ENCODE results near the gene ANKRD50. TPM values are rescaled to one million over a fixed set of nuclear protein-coding genes. Genes with fewer than 3 reads are reported as not detected.

ANKRD50 gene
- total RNA-seq, 1 donor from 2014 or later, result 77.3 TPM

DNA sequence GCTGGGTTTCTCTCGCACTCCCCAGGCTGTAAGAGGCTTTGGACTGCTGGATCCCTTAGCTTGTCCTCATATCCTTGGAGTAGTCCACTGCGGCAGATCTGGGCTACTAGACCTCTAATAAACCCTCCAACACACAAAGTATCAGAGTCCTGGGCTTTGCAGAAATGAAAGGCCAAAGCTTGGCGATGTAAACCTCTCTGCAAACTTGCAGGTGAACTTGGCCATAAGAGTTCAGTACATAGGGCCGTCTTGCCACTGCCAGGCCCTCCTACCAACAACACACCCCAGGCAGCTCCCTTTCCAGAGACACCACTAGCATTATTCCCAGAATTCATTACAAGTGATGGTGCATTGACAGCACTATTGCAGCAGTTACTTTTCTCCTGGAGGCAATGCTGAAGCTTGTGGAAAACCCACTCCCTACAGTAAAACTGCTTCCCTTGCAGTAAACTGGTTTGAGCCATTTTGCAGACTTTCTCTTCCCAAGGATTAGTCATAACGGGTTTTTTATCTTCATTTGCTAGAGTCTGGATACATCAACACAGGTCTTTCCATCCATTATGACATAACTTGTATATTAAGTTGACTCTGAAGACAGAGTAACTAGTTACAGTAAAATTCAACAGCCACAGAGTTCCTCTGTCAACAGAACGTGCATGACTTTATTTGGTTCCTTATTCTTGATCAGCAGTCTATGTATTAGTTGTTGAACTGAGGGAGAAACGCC, 2.4 kb downstream of the ANKRD50 start:
- DNase-seq, result peak; percentile 51

DNA sequence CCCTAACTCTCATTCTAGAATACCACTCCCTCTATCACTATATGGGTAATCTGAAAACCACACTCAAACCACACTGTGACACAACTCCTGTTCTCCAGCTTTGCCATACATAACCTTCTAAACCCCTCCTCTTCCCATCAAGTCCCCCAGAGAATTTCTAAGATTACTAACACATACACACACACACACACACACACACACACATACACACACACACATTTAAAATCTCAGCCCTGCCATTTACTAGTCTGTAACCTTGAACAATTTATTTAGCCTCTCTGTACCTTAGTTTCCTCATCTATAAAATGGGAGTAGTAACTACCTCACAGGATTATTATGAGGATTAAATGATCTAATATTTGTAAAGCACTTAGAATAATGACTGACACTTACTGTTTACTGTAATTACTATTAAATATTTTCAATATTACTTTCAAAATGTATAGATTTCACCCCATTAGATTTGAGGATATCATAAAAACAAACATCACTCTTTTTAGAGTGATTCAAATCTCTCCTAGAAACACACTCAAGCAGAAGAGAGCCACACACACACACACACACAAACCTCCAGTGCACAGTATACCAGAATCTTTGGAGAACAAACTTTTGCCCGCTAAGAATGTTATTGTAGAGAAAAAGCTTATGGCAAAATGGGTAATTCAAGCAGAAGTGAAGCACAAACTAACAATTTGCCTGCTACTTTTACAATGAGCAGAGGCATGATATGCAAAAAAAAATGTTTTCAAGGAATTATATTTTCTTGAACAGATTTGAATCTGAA, 3.8 kb downstream of the ANKRD50 start:
- no peak for DNase-seq

DNA sequence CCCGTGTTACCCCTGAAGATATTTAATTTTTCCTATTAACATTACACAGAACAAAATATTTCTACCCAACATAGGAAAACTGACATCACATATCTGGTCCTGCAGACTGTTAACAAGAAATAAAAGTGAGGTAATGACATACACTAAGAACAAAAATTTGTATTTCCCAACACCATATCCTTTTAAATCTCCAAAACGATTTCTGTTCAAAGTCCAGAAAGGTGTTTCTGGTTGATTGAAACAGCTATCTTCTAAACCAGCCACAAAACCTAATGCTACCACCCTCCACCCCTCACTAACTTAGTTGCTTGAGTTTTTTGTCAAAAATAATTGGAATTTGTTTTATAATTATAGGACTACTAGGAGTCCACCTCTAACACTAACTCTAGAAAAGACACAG, 7.1 kb downstream of the ANKRD50 start:
- no peak for DNase-seq

DNA sequence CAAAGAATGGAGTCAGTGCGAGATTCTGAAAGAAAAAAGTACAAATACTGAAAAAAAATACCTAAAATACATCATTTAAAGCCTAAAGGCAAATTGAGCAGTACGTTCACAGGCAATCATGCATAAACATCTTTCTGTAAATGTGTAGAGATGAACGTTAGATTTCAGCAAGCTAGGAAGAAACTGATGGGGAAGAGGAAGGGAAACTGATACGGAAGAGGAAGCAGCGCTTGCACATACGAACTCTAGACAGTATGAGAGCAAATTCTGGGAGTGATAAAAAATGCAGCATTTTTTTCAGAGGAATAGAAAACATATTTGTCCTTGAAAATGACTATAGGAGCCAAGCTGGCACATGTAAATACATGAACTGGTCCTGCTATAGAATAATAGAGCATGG, 9.4 kb downstream of the ANKRD50 start:
- no peak for DNase-seq

DNA sequence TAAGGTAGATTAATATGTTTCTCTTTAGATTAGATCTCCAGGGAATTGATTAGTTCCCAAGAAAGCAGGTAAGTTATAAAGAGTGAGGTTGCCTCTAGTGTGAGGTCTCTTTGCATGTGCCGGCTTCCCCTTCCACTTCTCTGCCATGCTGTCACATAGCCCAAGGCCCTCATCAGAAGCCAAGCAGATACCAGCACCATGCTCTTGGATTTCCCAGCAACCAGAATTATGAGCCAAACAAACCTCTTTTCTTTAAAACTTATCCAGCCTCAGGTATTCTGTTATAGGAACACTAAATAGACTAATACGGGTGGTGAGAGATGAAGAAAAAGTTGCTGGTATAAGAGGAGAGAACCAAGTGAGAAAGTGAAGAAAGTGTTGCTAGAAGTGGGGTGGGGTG, 15.1 kb downstream of the ANKRD50 start:
- no peak for DNase-seq

DNA sequence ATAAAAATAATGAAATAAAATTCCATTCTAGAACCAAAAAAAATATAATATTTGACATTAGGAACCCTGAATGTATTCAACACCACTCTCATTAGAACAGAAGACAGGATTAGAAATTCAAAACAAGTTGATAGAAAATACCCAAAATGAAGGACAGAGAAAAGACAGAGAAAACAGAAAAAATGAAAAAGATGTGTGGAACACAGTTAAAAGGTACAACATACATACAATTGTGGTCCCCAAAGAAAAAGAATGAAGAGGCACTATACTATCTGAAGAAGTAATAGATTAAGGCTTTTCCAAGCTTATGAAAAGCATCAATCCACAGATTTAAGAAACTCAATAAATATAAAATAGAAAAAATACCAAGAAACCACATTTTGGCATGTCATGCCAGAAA, 16.4 kb downstream of the ANKRD50 start:
- DNase-seq, result no peak

DNA sequence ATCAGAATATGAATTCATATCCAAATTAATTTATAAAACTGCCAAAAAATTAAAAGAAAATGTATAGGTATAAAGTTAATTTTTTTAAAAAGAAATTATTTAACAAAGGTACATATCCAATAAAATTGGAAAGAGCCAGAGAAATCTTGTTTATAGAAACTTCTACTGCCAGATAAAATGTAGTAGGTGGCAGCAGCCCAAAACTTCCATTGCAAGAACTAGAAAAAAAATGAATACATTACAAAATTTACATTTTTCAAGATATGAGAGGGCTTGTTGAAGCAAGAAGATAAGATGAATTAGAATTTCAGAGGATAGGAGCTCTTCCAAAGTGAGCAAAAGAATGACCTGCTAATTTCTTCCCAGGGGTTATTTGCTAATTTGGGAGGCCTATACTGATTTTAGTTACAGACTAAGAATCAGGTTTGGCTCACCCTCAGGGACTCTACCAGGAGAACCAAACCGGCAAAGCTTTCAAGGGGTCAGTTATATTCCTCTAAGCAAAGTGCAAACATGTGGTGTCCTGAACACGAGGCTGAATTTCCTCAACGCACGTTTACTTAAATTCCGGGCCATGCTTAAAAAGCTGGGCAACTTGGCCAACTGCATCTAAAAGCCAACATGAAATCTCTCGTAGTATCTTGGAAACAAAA, 17.5 kb downstream of the ANKRD50 start:
- DNase-seq, result no peak

DNA sequence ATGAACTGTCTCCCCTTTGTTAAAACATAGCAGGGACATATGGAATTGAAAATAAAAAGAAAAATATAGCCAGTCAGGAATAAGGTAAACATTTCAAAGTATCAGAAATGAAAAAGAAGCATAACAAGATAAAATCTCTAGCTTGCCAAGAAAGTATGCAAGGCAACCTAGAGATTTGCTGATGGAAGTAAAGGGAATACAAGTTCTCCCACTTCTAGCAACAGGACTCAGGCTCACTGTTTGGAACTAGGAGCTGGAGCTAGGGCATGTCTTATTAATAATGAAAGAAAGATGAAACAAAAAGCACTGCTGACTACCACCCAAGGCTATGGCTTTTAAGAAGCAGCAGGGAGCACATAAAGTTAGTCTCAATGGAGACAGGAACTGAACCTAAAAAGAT, 18.2 kb downstream of the ANKRD50 start:
- no peak for DNase-seq

DNA sequence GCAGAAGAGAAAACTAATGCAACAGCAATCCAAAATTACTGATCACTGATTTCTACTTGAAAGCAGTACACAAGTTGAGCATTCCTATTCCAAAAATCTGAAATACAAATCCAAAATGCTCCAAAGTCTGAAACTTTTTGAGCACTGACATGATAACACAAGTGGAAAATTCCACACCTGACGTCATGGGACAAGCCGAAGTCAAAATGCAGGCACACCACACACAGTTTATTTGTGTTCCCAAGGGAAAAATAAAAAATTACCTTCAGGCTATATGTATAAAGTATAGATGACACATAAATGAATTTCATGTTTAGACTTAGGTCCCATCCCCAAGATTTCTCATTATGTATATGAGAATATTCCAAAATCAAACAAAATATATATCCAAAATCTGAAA, 20.7 kb downstream of the ANKRD50 start:
- no peak for DNase-seq

DNA sequence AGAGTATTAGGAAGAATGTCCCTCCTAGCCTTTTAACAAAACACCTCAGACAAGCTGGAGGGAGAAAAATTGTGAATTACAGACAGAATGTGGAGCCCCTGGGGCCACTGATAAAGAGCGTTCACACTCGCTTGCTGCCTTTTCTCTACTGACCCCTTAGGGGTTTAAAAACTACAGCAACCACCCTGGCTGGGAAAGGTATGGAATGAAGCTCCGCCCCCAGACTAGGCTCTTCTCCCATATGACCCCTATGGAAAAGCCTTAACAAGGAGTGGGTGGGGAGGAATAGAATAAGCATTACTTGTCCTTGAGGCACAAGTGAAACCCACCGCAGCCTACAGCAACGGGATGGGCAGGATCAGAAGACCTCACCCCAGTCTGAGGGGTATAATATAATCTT, 26.3 kb downstream of the ANKRD50 start:
- DNase-seq, result no peak

DNA sequence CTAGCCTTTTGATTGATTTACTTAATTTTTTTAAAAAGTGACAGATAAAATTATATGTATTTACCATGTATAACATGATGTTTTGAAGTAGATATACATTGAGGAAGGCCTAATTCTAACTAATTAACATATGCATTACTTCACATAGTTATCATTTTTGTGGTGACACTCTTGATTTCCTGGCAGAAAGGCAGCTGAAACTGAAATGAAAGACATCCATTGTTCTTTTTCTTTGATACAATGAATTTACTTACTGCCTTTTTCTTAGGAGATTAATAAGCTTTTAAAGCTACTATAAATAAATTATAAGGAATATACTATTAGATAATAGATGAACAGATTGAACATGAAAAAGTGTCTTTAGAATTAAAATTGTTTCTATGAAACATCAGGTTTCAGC, 26.7 kb downstream of the ANKRD50 start:
- no peak for DNase-seq

DNA sequence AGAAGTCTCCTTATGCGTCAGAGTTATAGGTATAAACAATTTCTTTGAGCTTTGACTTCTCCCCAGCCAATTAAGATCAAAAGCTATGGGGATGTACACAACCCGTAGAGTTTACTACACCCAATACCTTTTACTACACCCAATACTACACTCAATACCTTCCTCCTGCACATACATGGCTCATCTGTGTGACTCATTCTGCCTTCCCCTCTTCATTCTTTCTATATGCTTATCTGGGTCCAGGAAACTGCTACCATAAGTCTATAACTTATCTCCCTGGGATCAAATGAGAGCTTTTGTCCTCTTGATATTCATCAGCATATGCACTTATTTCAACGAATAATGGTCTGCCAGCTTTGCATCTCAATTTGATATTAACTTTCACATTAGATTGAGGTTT, 28.2 kb downstream of the ANKRD50 start:
- DNase-seq, result no peak

DNA sequence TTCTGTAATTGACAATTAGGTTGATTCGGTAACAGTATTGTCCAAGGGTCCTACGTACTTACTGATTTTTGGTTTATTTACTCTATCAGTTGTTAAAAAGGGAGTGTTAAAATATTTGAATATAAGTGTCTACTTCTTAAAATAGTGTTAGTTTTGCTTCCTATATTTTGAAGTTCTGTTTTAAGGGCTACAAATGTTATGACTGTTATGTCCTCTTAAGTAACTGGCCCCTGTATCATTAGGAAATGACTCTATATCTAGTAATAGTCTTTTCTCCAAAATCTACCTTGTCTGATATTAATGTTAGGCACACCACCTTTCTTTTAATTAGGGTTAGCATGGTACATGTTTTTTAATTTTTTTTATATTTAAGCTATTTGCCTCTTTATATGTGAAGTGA, 30.1 kb downstream of the ANKRD50 start:
- DNase-seq, result no peak

DNA sequence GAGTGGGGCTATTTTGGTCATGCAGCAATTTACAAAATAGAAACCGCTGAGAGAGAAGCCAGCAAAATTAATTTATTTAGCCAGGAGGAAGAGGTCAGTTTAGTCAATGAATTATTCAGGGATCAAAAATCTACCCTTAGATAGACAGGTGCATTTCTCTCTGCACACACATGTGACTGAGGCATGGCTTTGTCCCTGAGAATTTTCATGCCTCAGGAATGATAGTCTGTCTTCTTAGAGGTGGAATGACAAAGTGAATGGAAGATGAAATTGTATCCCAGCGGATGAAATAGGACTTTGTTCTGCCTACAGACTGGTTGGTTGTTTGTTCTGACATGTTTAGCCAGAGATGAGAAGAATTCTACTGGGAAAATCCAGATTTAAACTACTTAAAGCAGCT, 46.0 kb downstream of the ANKRD50 start:
- no peak for DNase-seq

DNA sequence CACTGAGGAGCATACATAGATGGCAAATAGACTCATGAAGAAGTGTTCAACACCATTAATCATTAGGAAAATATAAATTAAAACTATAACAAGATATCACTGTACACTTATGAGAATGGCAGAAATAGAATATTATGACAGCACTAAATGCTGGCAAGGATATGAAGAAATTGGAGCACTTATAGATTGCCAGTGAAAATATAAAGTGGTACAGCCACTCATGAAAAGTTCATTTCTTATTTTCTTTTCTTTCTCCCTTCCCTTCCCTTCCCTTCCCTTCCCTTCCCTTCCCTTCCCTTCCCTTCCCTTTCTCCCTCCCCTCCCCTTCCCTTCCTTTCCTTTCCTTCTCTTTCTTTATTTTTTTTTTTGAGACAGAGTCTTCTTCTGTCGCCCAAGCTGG, 53.7 kb downstream of the ANKRD50 start:
- no peak for DNase-seq

DNA sequence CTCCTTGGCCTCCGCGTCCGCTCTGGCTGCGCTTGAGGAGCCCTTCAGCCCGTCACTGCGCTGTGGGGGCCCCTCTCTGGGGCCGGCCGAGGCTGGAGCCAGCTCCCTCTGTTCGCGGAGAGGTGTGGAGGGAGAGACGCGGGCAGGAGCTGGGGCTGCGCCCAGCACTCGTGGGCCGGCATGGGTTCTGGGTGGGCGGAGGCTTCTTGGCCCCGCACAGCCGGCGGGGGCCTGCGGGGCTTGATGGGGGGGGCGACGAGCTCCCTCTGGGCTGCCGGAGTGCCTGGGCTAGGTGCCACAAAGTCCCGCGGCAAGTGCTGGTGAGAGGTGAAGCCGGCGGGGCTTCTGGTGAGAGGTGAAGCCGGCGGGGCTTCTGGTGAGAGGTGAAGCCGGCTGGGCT, 61.9 kb downstream of the ANKRD50 start:
- DNase-seq, result no peak

DNA sequence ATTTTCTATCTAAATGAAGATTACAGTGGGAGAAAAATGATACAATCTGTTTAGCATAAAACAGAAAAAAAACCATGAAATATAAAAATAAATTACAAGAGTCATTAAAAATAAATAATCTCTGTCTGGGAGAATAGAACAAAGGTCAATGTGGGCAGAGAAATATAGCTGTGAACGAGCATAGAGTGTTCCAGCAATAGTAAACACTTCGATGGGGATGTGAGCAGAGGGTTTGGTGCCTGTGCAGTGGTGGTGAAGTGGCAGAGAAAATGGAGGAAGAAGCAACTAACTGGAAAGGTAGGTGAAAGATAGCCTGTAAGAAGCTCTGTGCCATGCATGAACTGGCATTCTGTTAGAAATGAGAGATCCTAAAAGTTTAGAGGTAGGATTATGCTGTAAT, 64.9 kb downstream of the ANKRD50 start:
- DNase-seq, result no peak

DNA sequence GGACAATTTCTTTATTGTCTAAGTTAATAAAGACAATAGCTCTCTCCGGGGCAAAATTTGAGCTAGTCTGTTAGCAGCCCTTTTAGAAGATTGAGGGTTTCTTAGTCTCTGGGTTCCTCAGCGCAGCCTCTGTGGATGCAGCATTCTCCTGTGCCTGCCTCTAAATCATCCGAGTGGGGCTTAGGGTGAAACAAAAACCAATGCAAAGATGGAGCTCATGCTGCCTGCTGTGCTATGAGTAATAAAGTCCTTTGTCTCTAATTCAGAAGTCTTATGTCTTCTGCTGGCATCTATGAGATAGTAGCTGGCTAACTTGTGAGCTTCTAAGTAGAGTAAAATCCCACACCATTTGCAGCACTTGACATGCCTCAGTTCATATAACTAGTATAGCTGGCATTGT, 67.9 kb downstream of the ANKRD50 start:
- DNase-seq, result no peak

DNA sequence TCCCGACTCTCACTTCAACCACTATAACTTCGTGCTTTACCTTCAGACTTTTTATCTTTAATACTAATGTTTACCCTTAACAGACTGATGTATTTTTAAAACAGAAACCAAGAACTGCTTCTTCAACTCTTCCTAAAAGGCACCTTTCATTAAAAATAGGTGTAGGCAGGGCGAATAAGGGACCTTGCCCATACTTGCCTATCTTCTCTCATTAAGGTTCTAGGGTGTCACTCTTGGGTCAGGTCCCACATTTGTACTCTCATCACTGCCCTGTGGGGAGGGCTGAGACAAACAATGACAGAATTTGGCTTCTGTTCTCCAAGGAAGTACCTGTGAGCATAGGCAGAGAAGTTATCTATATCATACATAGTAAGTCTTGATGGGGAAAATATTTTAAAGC, 69.7 kb downstream of the ANKRD50 start:
- DNase-seq, result no peak

DNA sequence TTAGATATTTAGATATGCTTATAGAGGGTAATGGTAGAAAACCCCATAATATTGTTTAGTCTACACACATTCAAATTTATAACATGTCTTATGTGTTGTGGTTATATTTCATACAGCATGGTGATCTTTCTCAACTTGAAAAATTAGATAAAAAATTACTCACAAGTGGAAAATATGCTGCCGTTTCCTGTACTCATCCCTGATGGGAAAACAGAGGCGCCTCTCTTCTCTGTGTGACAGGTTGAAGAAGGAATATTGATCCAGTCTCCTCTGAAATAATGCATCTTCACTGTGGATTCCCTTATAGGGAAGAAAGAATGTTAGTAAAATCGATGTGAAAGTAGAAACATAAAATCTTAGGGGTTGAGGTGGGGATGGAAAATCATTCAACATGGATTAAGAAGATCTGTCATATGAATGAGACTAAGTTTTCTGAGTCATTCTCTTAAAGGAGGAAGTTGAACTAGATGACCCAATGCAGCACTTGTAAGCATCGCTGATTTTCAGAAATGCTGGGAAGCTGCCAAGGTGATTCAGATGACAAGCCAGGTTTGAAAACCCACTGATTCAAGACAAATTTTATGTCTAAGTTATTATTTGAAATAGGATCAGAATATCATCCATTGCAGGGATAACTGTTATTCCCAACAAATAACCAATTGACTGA, 70.7 kb downstream of the ANKRD50 start:
- peak; percentile 29 for DNase-seq

DNA sequence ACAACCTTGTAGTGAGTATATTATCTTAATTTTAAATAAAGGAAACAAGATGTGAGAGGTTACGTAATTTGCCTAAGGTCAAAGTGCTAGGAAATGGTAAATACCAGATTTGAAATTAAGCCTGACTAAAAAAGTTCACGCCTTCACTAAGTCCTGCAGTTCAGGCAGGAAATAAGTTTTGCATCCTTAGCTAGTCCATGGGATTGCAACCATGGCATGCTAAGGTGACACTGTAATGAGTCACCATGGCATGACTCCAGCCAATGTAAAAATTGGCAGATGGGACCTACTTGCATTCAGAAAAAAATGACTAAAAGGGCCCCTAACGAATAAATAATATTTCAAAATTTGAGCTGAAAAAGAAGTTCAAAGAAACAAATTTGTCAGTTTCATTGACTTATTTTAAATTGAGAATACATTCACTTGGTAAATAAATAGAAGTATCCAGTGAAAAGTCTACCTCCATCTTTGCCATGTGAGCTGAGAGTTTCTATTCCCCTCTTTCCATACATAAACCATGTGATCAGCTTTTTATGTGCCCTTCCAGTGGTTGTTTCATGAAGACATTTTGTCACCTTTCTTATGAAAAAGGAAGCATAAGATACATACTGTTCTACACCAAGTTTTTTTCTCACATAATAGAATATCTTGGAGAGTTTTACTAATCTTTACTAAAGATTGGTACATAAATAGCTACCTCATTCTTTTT, 72.4 kb downstream of the ANKRD50 start:
- no peak for DNase-seq

DNA sequence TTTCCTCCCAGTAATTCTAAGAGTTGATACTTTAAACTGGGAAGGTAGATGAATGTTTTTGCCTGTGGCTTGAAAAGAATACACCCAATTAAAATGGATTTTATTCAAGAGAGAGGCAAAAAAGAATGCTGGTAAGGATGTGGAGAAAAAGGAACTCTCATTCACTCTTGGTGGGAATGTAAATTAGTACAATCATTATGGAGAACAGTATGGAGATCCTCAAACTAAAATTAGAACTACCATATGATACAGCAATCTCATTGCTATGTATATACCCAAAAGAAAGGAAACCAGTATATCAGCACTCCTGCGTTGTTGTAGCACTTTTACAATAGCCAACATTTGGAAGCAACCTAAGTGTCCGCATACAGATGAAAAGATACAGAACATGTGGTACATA, 75.2 kb downstream of the ANKRD50 start:
- no peak for DNase-seq
